Activated CD8-positive, alpha-beta memory T cell treated with anti-CD3 and anti-CD28 coated beads, Interleukin-2, amount 50 U/mL, for 24 hours (primary cell): Measurements from ENCODE around the gene SPINK8.
A peak's percentile ranks its signal among the peaks of the same experiment; 100 is the strongest.
"Not testable (repeated sequence)": the region's sequence is repeated elsewhere in the genome, so short reads cannot be mapped to it uniquely, and the experiment has no call there.

Experiments used
- DNase-seq: peaks from one replicate; pipeline ENCODE4 v3.0.0-alpha.2; 2020; ENCODE audit errors: extremely low read depth

Gene SPINK8

GRCh38 chr3:48331706-48332435 lies 1.6 kb downstream of the SPINK8 start:
- not testable (repeated sequence) for DNase-seq

DNA sequence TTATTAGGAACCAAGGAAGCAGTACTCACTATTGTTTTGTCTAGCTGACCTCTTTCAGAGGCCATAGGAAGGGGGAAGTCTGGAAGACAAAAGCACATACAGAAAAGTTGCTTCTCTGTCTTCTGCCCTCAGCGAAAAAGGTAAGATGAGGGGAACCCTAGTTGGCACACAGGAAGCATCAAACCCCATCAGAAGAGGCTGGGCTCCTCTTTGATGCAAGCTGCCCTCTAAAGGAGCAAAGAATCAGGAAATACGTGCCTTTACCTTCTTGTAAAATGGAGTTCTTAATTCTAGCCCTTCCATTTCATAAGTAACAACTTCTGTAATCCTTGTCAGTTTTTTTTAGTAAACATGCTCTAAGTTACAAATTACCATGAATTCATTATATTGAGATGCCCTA lies 12.5 kb downstream of the SPINK8 start:
- no peak for DNase-seq

GRCh38 chr3:48318713-48319468 lies 14.6 kb downstream of the SPINK8 start:
- no peak for DNase-seq

DNA sequence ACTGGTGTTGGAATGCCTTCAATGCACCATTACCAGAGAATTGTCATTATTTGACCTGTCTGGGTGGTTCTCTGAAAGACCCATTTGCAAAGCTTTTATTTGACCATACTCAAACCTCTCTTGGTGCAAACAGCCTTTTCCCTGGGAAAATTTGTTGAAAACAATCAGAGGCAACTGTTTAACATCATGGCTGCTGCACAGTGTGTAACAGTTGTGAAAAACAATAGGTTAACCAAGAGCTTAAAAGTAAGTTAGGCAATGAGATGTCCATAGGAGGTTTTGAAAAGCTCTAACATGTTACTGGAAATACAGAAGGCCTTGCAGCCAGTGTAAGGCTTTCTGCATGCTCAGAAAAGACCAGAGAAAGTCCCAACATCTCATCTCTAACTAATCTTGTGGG lies 18.9 kb downstream of the SPINK8 start:
- DNase-seq, result no peak

GRCh38 chr3:48306860-48307530 lies 26.5 kb downstream of the SPINK8 start:
- no peak for DNase-seq

DNA sequence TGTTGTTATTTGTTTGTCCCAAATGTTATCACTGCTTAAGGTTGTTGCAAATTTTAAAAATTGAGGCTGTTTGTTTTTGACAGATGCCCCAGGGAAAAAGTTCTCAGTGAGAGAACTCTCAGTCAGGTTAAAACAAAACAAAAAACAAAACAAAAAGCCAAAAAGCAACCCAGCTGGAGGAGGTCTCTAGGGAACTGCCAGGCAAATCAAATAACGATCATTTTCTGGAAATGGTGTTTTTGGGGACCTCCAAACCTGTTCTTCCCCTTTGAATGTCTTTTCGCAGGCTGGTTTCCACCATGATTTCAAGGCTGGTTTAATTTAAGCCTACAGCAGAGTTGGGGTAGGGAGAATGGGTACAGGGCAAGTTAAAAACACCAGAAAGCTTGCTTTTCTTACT lies 27.2 kb downstream of the SPINK8 start:
- no peak for DNase-seq

DNA sequence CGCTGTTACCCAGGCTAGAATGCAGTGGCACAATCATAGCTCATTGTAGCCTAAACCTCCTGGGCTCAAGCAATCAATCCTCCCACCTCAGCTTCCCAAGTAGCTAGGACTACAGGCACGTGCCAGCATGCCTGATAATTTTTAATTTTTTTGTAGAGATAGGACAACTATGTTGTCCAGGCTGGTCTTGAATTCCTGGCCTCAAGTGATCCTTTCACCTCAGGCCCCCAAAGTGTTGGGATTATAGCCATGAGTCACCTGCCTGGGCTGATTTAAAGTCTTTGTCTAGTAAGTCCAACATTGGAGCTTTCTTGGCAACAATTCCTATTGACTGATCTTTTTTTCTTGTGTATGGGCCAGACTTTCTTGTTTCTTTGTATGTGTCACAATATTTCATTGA lies 28.1 kb downstream of the SPINK8 start:
- no peak for DNase-seq

- DNase-seq, result no peak
Observed at GRCh38 chr3:48303021-48303420, 30.4 kb downstream of the SPINK8 start.

- DNase-seq, result no peak
Observed at GRCh38 chr3:48301800-48302166, 31.7 kb downstream of the SPINK8 start.

GRCh38 chr3:48301020-48301799 lies 32.3 kb downstream of the SPINK8 start, which contains the start of gene NME6:
Gene NME6, minus strand, starts transcription at chr3:48301367.
- peak; percentile 79 for DNase-seq

- DNase-seq, result peak; percentile 6
Observed at GRCh38 chr3:48299746-48300712, 33.4 kb downstream of the SPINK8 start.

DNA sequence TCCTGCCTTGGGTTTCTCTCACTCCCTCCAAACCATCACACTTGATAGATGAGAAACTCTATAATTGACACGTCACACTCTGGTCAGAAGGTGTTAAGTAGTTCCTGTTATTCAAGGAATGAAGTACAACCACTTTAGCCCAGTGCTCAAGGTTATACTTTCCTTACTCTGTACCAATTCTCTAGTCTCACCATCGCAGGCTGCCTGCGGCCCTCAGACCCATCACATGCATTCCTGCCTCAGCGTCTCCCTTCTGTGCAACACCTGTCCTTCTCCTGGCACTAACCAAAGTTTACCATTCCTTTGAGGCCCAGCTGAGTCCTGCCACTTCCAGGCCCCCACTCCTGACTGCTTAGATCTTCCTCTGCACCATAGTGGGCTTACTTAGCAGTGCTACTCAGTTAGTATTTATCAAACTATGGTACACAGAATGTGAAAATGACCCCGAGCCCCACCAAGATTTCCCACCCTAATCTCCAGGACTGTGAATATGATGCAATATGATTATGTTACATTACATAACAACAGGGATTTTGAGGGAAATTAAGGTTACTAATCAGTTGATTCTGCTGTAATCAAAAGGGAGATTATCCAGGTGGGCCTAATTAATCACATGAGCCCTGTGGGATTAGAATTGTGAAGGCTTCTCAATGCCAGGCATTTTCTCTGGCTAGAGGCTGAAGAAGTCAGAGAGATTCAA lies 36.2 kb downstream of the SPINK8 start:
- DNase-seq, result no peak

DNA sequence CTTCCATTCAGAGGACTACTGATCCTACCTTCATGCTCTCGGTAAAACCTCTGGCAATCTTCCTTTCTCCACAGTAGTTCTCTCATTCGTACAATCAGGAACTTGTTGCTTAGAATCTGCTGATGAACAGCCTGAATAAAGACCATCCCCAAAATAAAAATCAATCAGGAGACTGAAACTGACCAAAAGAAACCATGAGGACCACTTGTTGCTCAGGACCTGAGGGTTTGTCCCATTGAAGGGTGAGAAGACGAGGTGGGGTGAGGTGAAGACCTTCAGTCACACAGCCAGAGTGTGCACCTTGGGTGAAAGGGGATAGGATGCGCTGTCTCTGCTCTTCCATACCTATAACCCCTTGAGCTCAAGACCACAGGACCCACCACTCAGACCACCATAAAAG lies 36.8 kb downstream of the SPINK8 start:
- no peak for DNase-seq

- DNase-seq, result no peak
Observed at GRCh38 chr3:48294611-48295263, 38.7 kb downstream of the SPINK8 start.

- DNase-seq, result no peak
Observed at GRCh38 chr3:48289659-48290058, 43.8 kb downstream of the SPINK8 start.

- DNase-seq, result no peak
Observed at GRCh38 chr3:48287034-48287433, 46.4 kb downstream of the SPINK8 start.

- DNase-seq, result no peak
Observed at GRCh38 chr3:48286308-48286707, 47.2 kb downstream of the SPINK8 start.

DNA sequence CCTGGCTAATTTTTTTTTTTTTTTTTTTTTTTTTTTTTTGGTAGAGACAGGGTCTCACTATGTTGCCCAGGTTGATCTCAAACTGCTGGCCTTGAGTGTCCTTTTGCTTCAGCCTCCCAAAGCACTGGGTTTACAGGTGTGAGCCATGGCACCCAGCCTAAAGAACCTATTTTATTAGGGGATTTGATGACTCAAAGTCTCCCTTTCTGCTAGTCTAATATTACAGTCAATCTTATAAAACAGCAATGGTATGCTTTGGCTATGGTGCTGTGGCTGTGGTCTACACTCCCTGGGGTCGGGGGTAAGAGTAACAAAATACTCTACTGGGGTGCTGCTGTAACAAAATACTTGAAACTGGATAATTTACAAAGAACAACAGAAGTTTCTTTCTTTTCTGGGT lies 47.8 kb downstream of the SPINK8 start:
- DNase-seq, result no peak

DNA sequence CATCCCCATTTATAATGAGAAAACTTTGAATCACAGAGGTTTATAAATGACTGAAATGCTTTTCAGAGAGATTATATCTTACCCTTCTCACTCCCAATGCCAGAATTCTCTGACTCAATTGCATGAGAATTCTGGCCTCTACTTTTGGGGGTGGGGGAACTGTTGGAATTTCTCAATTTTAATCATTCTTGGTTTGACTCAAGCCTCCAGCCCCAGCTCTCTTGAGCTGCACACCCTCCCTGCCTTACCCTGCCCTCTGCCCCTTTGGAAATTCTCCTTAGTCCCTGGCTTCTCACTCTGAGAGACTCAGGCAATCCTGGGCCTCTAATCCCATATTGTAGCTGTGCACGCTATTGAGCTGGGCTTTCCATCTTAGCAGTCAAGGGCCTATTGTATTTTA lies 48.3 kb downstream of the SPINK8 start:
- no peak for DNase-seq

DNA sequence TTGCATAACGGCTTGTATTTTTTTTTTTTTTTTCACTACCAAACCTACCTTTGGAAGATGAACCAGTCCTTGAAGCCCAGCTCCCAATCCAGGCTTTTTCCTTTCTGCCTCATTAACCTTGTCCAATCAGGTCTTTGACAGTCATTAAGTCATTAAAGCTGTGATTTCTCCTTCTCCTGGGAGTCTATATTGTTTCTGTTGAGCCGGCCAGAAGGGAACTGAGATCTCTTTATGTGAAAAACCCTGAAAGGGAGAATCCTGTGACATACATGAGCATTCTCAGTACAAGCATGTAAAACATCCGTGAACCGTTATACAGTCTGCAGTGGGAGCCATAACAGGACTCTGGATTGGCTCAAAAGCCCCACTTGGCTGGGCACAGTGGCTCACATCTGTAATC lies 52.6 kb downstream of the SPINK8 start:
- DNase-seq, result no peak
